Keratinocyte (primary cell): Measurements from ENCODE around the gene WLS. TPM values are rescaled to one million over a fixed set of nuclear protein-coding genes. Genes with fewer than 3 reads are reported as not detected.

Experiments
- DNase-seq: peaks from one replicate; pipeline ENCODE4 v3.0.0-alpha.2; 2011; ENCODE audit warnings: low read depth, missing footprints, low spot score
- FAIRE-seq: peaks from 2 replicates; lab custom pipeline; 2011; peaks lifted over from hg19 to GRCh38; lab: Jason Lieb, UNC
- H2AFZ ChIP-seq: 2 replicates; pipeline ENCODE4 v1.6.0; 2012; ENCODE audit warnings: low read length, control low read depth, inconsistent platforms; ENCODE audit not compliant: control insufficient read depth
- H3K27ac ChIP-seq: 2 replicates; pipeline ENCODE4 v1.5.1; 2011; ENCODE audit warnings: low read length; ENCODE audit not compliant: control insufficient read depth, insufficient read depth
- H3K27me3 ChIP-seq: 3 replicates; pipeline ENCODE4 v1.6.0; 2011; ENCODE audit warnings: low read length; ENCODE audit not compliant: control insufficient read depth, insufficient read depth; ENCODE audit errors: extremely low read depth
- H3K36me3 ChIP-seq, 2 experiments: 2 replicates in 1 of 2; 3 replicates in 1 of 2; pipeline ENCODE4 v1.5.1; 2011; ENCODE audit warnings: low read length in 2 of 2, mild to moderate bottlenecking in 1 of 2; ENCODE audit not compliant: control insufficient read depth in 2 of 2, insufficient read depth in 2 of 2; ENCODE audit errors: extremely low read depth in 1 of 2
- H3K4me1 ChIP-seq: 3 replicates; pipeline ENCODE4 v1.5.1; 2011; ENCODE audit warnings: low read length; ENCODE audit not compliant: control insufficient read depth, insufficient read depth; ENCODE audit errors: extremely low read depth
- H3K4me2 ChIP-seq: 3 replicates; pipeline ENCODE4 v1.6.0; 2011; ENCODE audit warnings: low read depth, low read length; ENCODE audit not compliant: control insufficient read depth, insufficient read depth; ENCODE audit errors: extremely low read depth
- H3K4me3 ChIP-seq, 3 experiments: fragments of 200-600 bp in 1 of 3; sonication (generic) in 1 of 3; 2 replicates in 2 of 3; 3 replicates in 1 of 3; pipeline ENCODE4 v1.5.1; 2011 to 2016; ENCODE audit warnings: low read length in 3 of 3, mild to moderate bottlenecking in 3 of 3, control low read depth in 2 of 3, inconsistent platforms in 1 of 3, low read depth in 1 of 3, mixed read lengths in 1 of 3, mixed run types in 1 of 3, moderate library complexity in 1 of 3; ENCODE audit not compliant: control insufficient read depth in 2 of 3, insufficient read depth in 2 of 3; ENCODE audit errors: extremely low read depth in 1 of 3
- H3K79me2 ChIP-seq: 2 replicates; pipeline ENCODE4 v1.6.0; 2012; ENCODE audit warnings: low read length; ENCODE audit not compliant: control insufficient read depth, insufficient read depth
- H3K9ac ChIP-seq: 3 replicates; pipeline ENCODE4 v1.6.0; 2011; ENCODE audit warnings: low read length; ENCODE audit not compliant: control insufficient read depth, insufficient read depth; ENCODE audit errors: extremely low read depth
- H3K9me1 ChIP-seq: 3 replicates; pipeline ENCODE4 v1.6.0; 2011; ENCODE audit warnings: low read length; ENCODE audit not compliant: control insufficient read depth, insufficient read depth; ENCODE audit errors: extremely low read depth
- H3K9me3 ChIP-seq: 2 replicates; pipeline ENCODE4 v1.5.1; 2012; ENCODE audit warnings: low read depth, low read length; ENCODE audit not compliant: control insufficient read depth
- H4K20me1 ChIP-seq: 3 replicates; pipeline ENCODE4 v1.6.0; 2011; ENCODE audit warnings: low read length; ENCODE audit not compliant: control insufficient read depth, insufficient read depth; ENCODE audit errors: extremely low read depth
- CTCF ChIP-seq, 3 experiments: IDR thresholded peaks in 1 of 3; conservative IDR thresholded peaks in 1 of 3; optimal IDR thresholded peaks in 1 of 3; 2 replicates in 2 of 3; 3 replicates in 1 of 3; pipeline versions ENCODE3 to v1.5.1; 2011; ENCODE audit warnings: low read length in 3 of 3, mild to moderate bottlenecking in 3 of 3, moderate library complexity in 2 of 3, control low read depth in 1 of 3, inconsistent platforms in 1 of 3; ENCODE audit not compliant: insufficient read depth in 2 of 3; ENCODE audit errors: extremely low read depth in 1 of 3
- EZH2 ChIP-seq: IDR thresholded peaks from one replicate; pipeline ENCODE4 v1.6.1; 2012; ENCODE audit warnings: inconsistent platforms, mild to moderate bottlenecking, low read length, moderate library complexity
- dilution Hi-C: fragments of 300-500 bp; cut with MboI; formaldehyde crosslinking; loops from one replicate; pipeline ENCODE4 v1.7.0; 2020; ENCODE audit warnings: low sequenced_read_pairs; ENCODE audit not compliant: extremely low pct_ligation_motif_present
- polyA plus RNA-seq, 5 experiments: library from polyadenylated mRNA; depleted of rRNA in 3 of 5; stranded (reverse) in 3 of 5; stranded (forward) in 1 of 5; unstranded in 1 of 5; fragments of >200 nt; gene quantifications; 1 replicate in 1 of 5; 2 replicates in 3 of 5; 3 replicates in 1 of 5; pipeline versions ENCODE4 v1.2.1 to v1.2.3, GENCODE V29; 2011 to 2012; ENCODE audit warnings: missing spikeins in 2 of 5, low read depth in 1 of 5, low replicate concordance in 1 of 5

WLS gene
- polyA plus RNA-seq, 1 donor (not counting 4 experiments of a cell fraction or from before 2014, with no cell fraction given) = 92.4 TPM

GRCh38 chr1:68164918-68165317, 67.4 kb downstream of the WLS start:
- no peak for TF ChIP-seq CTCF (optimal IDR thresholded peaks at IDR 0.05 in 1 of 3, IDR thresholded peaks at IDR 0.05 in 1 of 3, conservative IDR thresholded peaks at IDR 0.05 in 1 of 3; ENCODE audit: extremely low read depth in 1 of 3, insufficient read depth in 2 of 3, low read length in 3 of 3)
- no peak for TF ChIP-seq EZH2
- FAIRE-seq = no peak
- H3K4me2 ChIP-seq = no peak overlapping the region
- no peak overlapping the region for H3K9ac ChIP-seq
- peaks cover 2 to 4% of the 10 kb centered on the region in 2 experiments for H3K36me3 ChIP-seq
- no peaks in the 10 kb centered on the region for H4K20me1 ChIP-seq
- H3K4me1 ChIP-seq = no peaks in the 10 kb centered on the region
- H3K9me3 ChIP-seq = no peaks in the 10 kb centered on the region
- DNase-seq = no peak
- no peak overlapping the region for H3K4me3 ChIP-seq
- H3K9me1 ChIP-seq = no peaks in the 10 kb centered on the region
- no peak overlapping the region for H2AFZ ChIP-seq
- no peak overlapping the region for H3K27ac ChIP-seq
- H3K79me2 ChIP-seq = peaks cover 2% of the 10 kb centered on the region
- dilution Hi-C loops = no loop called here
- no peaks in the 10 kb centered on the region for H3K27me3 ChIP-seq

DNA sequence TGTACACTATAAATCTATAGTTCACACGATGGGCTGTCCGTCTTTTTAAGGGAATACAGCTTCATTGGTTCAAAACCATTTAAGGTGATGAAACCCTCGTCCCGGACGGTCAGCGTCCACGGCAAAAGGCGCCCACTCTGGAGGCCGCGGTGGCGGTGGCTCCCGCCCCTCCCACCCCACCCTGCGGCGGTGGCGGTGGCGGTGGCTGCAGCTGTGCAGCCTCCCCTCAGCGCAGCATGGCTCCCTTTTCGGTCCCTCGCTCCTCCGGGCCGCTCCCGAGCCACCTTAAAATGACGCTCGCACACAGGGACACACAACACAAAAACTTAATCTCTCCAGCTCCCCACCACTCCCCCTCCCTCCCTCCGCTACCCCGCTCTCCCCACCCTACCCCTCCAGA, 69.1 kb downstream of the WLS start:
- H3K79me2 ChIP-seq = peaks cover 2% of the 10 kb centered on the region
- no peak overlapping the region for H3K9ac ChIP-seq
- H3K4me2 ChIP-seq = no peak overlapping the region
- H3K27ac ChIP-seq = no peak overlapping the region
- H4K20me1 ChIP-seq = no peaks in the 10 kb centered on the region
- dilution Hi-C loops = no loop called here
- FAIRE-seq = no peak
- no peaks in the 10 kb centered on the region for H3K4me1 ChIP-seq
- H3K4me3 ChIP-seq = no peak overlapping the region
- no peak for DNase-seq
- TF ChIP-seq EZH2 (no peak), CTCF (optimal IDR thresholded peaks at IDR 0.05 in 1 of 3, IDR thresholded peaks at IDR 0.05 in 1 of 3, conservative IDR thresholded peaks at IDR 0.05 in 1 of 3; ENCODE audit: extremely low read depth in 1 of 3, insufficient read depth in 2 of 3, low read length in 3 of 3) (no peak)
- no peak overlapping the region for H2AFZ ChIP-seq
- H3K9me1 ChIP-seq = no peaks in the 10 kb centered on the region
- peaks cover 2 to 11% of the 10 kb centered on the region in 2 experiments for H3K36me3 ChIP-seq
- H3K27me3 ChIP-seq = no peaks in the 10 kb centered on the region
- H3K9me3 ChIP-seq = no peaks in the 10 kb centered on the region
